WTC11 (cell line): ENCODE results near the gene ZNF606.

Experiments used
- ATF1 ChIP-seq: sonication (generic); formaldehyde crosslinking; IDR thresholded peaks from 2 replicates; pipeline ENCODE4 v1.8.1; 2023; ENCODE audit warnings: mild to moderate bottlenecking, moderate library complexity, missing genetic modification reagents
- CTCF ChIP-seq: fragments of 200-600 bp; IDR thresholded peaks from 2 replicates; pipeline ENCODE4 v1.8.0; 2022; ENCODE audit warnings: antibody characterized with exemption
- E2F1 ChIP-seq: sonication (generic); formaldehyde crosslinking; IDR thresholded peaks from 2 replicates; pipeline ENCODE4 v1.8.0; 2022; ENCODE audit warnings: mild to moderate bottlenecking, missing genetic modification reagents
- FOXP4 ChIP-seq: sonication (generic); formaldehyde crosslinking; IDR thresholded peaks from 2 replicates; pipeline ENCODE4 v1.8.0; 2022; ENCODE audit warnings: mild to moderate bottlenecking, missing genetic modification reagents
- JUN ChIP-seq: sonication (generic); formaldehyde crosslinking; IDR thresholded peaks from 2 replicates; pipeline ENCODE4 v1.8.0; 2023; ENCODE audit warnings: mild to moderate bottlenecking, missing genetic modification reagents
- NR1H2 ChIP-seq: sonication (generic); formaldehyde crosslinking; IDR thresholded peaks from 2 replicates; pipeline ENCODE4 v1.9.0; 2021; ENCODE audit warnings: mild to moderate bottlenecking, moderate library complexity, missing genetic modification reagents
- PRRX2 ChIP-seq: fragments of 250-450 bp; sonication (Bioruptor Pico); IDR thresholded peaks from 2 replicates; pipeline ENCODE4 v1.8.0; 2021; ENCODE audit warnings: mild to moderate bottlenecking
- SMAD3 ChIP-seq: sonication (generic); formaldehyde crosslinking; IDR thresholded peaks from 2 replicates; pipeline ENCODE4 v1.8.0; 2022; ENCODE audit warnings: missing genetic modification reagents, mild to moderate bottlenecking, borderline replicate concordance
- SMAD4 ChIP-seq: sonication (generic); formaldehyde crosslinking; IDR thresholded peaks from 2 replicates; pipeline ENCODE4 v1.8.0; 2022; ENCODE audit warnings: mild to moderate bottlenecking, missing genetic modification reagents
- STAT6 ChIP-seq: sonication (generic); formaldehyde crosslinking; conservative IDR thresholded peaks from 2 replicates; pipeline ENCODE4 v1.8.1; 2023; ENCODE audit warnings: mild to moderate bottlenecking, low read depth, missing genetic modification reagents, moderate library complexity
- TEAD4 ChIP-seq: sonication (generic); formaldehyde crosslinking; IDR thresholded peaks from 2 replicates; pipeline ENCODE4 v1.8.0; 2022; ENCODE audit warnings: mild to moderate bottlenecking, missing genetic modification reagents
- ZNF232 ChIP-seq: sonication (generic); formaldehyde crosslinking; IDR thresholded peaks from 2 replicates; pipeline ENCODE4 v1.8.0; 2022; ENCODE audit warnings: mild to moderate bottlenecking, missing genetic modification reagents
- ZNF416 ChIP-seq: fragments of 250-450 bp; sonication (Bioruptor Pico); IDR thresholded peaks from 2 replicates; pipeline ENCODE4 v1.9.0; 2021; ENCODE audit warnings: mild to moderate bottlenecking, inconsistent platforms

- TF ChIP-seq ATF1 (CRISPR knock-in tag) (no peak), ZNF416 (CRISPR knock-in tag) (no peak), CTCF (no peak), E2F1 (CRISPR knock-in tag) (no peak), SMAD3 (CRISPR knock-in tag) (no peak), JUN (no peak), NR1H2 (no peak), STAT6 (CRISPR knock-in tag) (no peak), ZNF232 (no peak), SMAD4 (no peak), TEAD4 (CRISPR knock-in tag) (no peak), PRRX2 (CRISPR knock-in tag) (no peak), FOXP4 (CRISPR knock-in tag) (no peak)
Measured at GRCh38 chr19:58052256-58052655, 49.6 kb upstream of the ZNF606 start.
